ENCODE data around the gene ROR1. TPM values are rescaled to one million over a fixed set of nuclear protein-coding genes. Genes with fewer than 3 reads are reported as not detected.

ROR1 gene
- total RNA-seq, 1 experiment from 2014 or later: 33.8 TPM

- Mint-ChIP-seq H3K27ac (ENCODE audit: unreplicated experiment) (no peak overlapping the region), H3K9me3 (ENCODE audit: low read depth, unreplicated experiment) (peaks cover 3% of the 10 kb centered on the region), H3K4me1 (ENCODE audit: low read depth, unreplicated experiment) (peaks cover 11% of the 10 kb centered on the region), H3K4me3 (ENCODE audit: low read depth, unreplicated experiment) (no peak overlapping the region), H3K36me3 (ENCODE audit: insufficient read depth, unreplicated experiment) (peaks cover 5% of the 10 kb centered on the region), H3K27me3 (ENCODE audit: unreplicated experiment) (no peaks in the 10 kb centered on the region)
- no TSS peak for BruUV-seq (replicated peaks)
- TF ChIP-seq CTCF (IDR thresholded peaks at IDR 0.05; ENCODE audit: unreplicated experiment): no peak
- DNase-seq: no peak
- CTCF ChIA-PET: no interaction called here
- intact Hi-C loops (cut with micrococcal nuclease; ENCODE audit: unreplicated experiment): no loop called here
Measured at GRCh38 chr1:64062941-64063581, 289.2 kb downstream of the ROR1 start.

- CTCF ChIA-PET: no interaction called here
- DNase-seq: no peak
- H3K4me1 Mint-ChIP-seq (ENCODE audit: low read depth, unreplicated experiment): peaks cover 4% of the 10 kb centered on the region
- no peaks in the 10 kb centered on the region for H3K36me3 Mint-ChIP-seq (ENCODE audit: insufficient read depth, unreplicated experiment)
- no TSS peak for BruUV-seq (replicated peaks)
- no peak overlapping the region for H3K27ac Mint-ChIP-seq (ENCODE audit: unreplicated experiment)
- no peaks in the 10 kb centered on the region for H3K9me3 Mint-ChIP-seq (ENCODE audit: low read depth, unreplicated experiment)
- H3K4me3 Mint-ChIP-seq (ENCODE audit: low read depth, unreplicated experiment): no peak overlapping the region
- TF ChIP-seq CTCF (IDR thresholded peaks at IDR 0.05; ENCODE audit: unreplicated experiment): no peak
- intact Hi-C loops (cut with micrococcal nuclease; ENCODE audit: unreplicated experiment): no loop called here
- no peaks in the 10 kb centered on the region for H3K27me3 Mint-ChIP-seq (ENCODE audit: unreplicated experiment)
Measured at GRCh38 chr1:64065571-64065970, 291.8 kb downstream of the ROR1 start.

GRCh38 chr1:64072089-64072793, 298.4 kb downstream of the ROR1 start:
- no TSS peak for BruUV-seq (replicated peaks)
- CTCF ChIA-PET: no interaction called here
- Mint-ChIP-seq H3K36me3 (ENCODE audit: insufficient read depth, unreplicated experiment) (no peaks in the 10 kb centered on the region), H3K27ac (ENCODE audit: unreplicated experiment) (no peak overlapping the region), H3K4me3 (ENCODE audit: low read depth, unreplicated experiment) (no peak overlapping the region), H3K27me3 (ENCODE audit: unreplicated experiment) (no peaks in the 10 kb centered on the region), H3K4me1 (ENCODE audit: low read depth, unreplicated experiment) (peaks cover 16% of the 10 kb centered on the region), H3K9me3 (ENCODE audit: low read depth, unreplicated experiment) (no peaks in the 10 kb centered on the region)
- intact Hi-C loops (cut with micrococcal nuclease; ENCODE audit: unreplicated experiment): no loop called here
- DNase-seq: no peak
- TF ChIP-seq CTCF (IDR thresholded peaks at IDR 0.05; ENCODE audit: unreplicated experiment): no peak

GRCh38 chr1:64073705-64074104, 299.9 kb downstream of the ROR1 start:
- DNase-seq: no peak
- intact Hi-C loops (cut with micrococcal nuclease; ENCODE audit: unreplicated experiment): no loop called here
- TF ChIP-seq CTCF (IDR thresholded peaks at IDR 0.05; ENCODE audit: unreplicated experiment): no peak
- Mint-ChIP-seq H3K4me3 (ENCODE audit: low read depth, unreplicated experiment) (no peak overlapping the region), H3K27me3 (ENCODE audit: unreplicated experiment) (no peaks in the 10 kb centered on the region), H3K4me1 (ENCODE audit: low read depth, unreplicated experiment) (peaks cover 16% of the 10 kb centered on the region), H3K36me3 (ENCODE audit: insufficient read depth, unreplicated experiment) (no peaks in the 10 kb centered on the region), H3K9me3 (ENCODE audit: low read depth, unreplicated experiment) (no peaks in the 10 kb centered on the region), H3K27ac (ENCODE audit: unreplicated experiment) (no peak overlapping the region)
- CTCF ChIA-PET: no interaction called here
- no TSS peak for BruUV-seq (replicated peaks)

Data from Calu3 (cell line).